Endothelial cell of umbilical vein (primary cell): ENCODE measurements around the gene LSM11. TPM values are rescaled to one million over a fixed set of nuclear protein-coding genes. Genes with fewer than 3 reads are reported as not detected.

Source experiments
- BruUV-seq: library from RNA; stranded (reverse); fragments of 400-500 nt; replicated peaks from 2 replicates; lab custom pipeline; 2021; lab: Mats Ljungman, UMichigan
- CTCF ChIA-PET: fragments of 300-600, 350-600 bp; sonication (Branson Sonifier 250); formaldehyde crosslinking; loops from one replicate; lab custom pipeline; 2021; ENCODE audit warnings: antibody characterized with exemption, inconsistent platforms; lab: Charles Lee
- POLR2A ChIA-PET: fragments of 300-600, 350-600 bp; sonication (Branson Sonifier 250); formaldehyde crosslinking; loops from one replicate; lab custom pipeline; 2021; ENCODE audit warnings: antibody characterized with exemption, inconsistent platforms; lab: Charles Lee
- DNase-seq: peaks from one replicate; pipeline ENCODE4 v3.0.0-alpha.2; 2011; ENCODE audit warnings: low read depth, low spot score
- FAIRE-seq: peaks from 2 replicates; lab custom pipeline; 2011; peaks lifted over from hg19 to GRCh38; lab: Jason Lieb, UNC
- H2AFZ ChIP-seq: 2 replicates; pipeline ENCODE4 v1.6.0; 2012; ENCODE audit warnings: low read depth, low read length, control low read depth, inconsistent platforms
- H3K27ac ChIP-seq: 2 replicates; pipeline ENCODE4 v1.5.1; 2011; ENCODE audit warnings: low read depth, mild to moderate bottlenecking, control low read depth, low read length, moderate library complexity; ENCODE audit not compliant: insufficient read depth
- H3K27me3 ChIP-seq, 2 experiments: 2 replicates each; pipeline versions ENCODE4 v1.6.0 to v1.6.1; 2011; ENCODE audit warnings: low read length in 2 of 2, mixed read lengths in 1 of 2; ENCODE audit not compliant: control insufficient read depth in 2 of 2, insufficient read depth in 2 of 2
- H3K36me3 ChIP-seq, 2 experiments: 2 replicates in 1 of 2; 3 replicates in 1 of 2; pipeline ENCODE4 v1.5.1; 2011; ENCODE audit warnings: low read length in 2 of 2, mild to moderate bottlenecking in 1 of 2, moderate library complexity in 1 of 2; ENCODE audit not compliant: control insufficient read depth in 2 of 2, insufficient read depth in 2 of 2; ENCODE audit errors: extremely low read depth in 1 of 2
- H3K4me1 ChIP-seq: 3 replicates; pipeline ENCODE4 v1.5.1; 2011; ENCODE audit warnings: mild to moderate bottlenecking, low read length; ENCODE audit not compliant: control insufficient read depth, insufficient read depth; ENCODE audit errors: extremely low read depth
- H3K4me2 ChIP-seq: 2 replicates; pipeline ENCODE4 v1.6.1; 2011; ENCODE audit warnings: low read length, control low read depth, mixed read lengths; ENCODE audit not compliant: insufficient read depth
- H3K4me3 ChIP-seq, 3 experiments: fragments of 200-600 bp in 1 of 3; sonication (generic), shearing (Covaris generic) in 1 of 3; replicated peaks in 1 of 3; 2 replicates each; pipeline ENCODE4 v1.5.1; 2011 to 2016; ENCODE audit warnings: control low read depth in 3 of 3, low read length in 3 of 3, mild to moderate bottlenecking in 2 of 3, inconsistent platforms in 1 of 3, low read depth in 1 of 3, moderate library complexity in 1 of 3; ENCODE audit not compliant: insufficient read depth in 1 of 3
- H3K79me2 ChIP-seq: 2 replicates; pipeline ENCODE4 v1.6.0; 2012; ENCODE audit warnings: low read length, inconsistent platforms; ENCODE audit not compliant: control insufficient read depth, insufficient read depth
- H3K9ac ChIP-seq: replicated peaks from 2 replicates; pipeline ENCODE3; 2011; ENCODE audit warnings: low read length, control low read depth; ENCODE audit not compliant: insufficient read depth; ENCODE audit errors: extremely low read depth
- H3K9me1 ChIP-seq: replicated peaks from 3 replicates; pipeline ENCODE4 v1.6.0; 2011; ENCODE audit warnings: mild to moderate bottlenecking, low read length; ENCODE audit not compliant: control insufficient read depth, insufficient read depth; ENCODE audit errors: extremely low read depth
- H3K9me3 ChIP-seq: replicated peaks from 2 replicates; pipeline ENCODE4 v1.5.1; 2012; ENCODE audit warnings: low read length, inconsistent platforms; ENCODE audit not compliant: control insufficient read depth, insufficient read depth
- H4K20me1 ChIP-seq: replicated peaks from 2 replicates; pipeline ENCODE3; 2011; ENCODE audit warnings: mild to moderate bottlenecking, low read length; ENCODE audit not compliant: control insufficient read depth, insufficient read depth; ENCODE audit errors: extremely low read depth
- CTCF ChIP-seq, 2 donors: IDR thresholded peaks; 1 replicate in 1 of 2; 2 replicates in 1 of 2; pipeline ENCODE4 v1.5.1; 2011; ENCODE audit warnings: low read length in 2 of 2, mild to moderate bottlenecking in 2 of 2, moderate library complexity in 2 of 2, control low read depth in 1 of 2, inconsistent platforms in 1 of 2, low read depth in 1 of 2; ENCODE audit not compliant: insufficient read depth in 1 of 2; ENCODE audit errors: extremely low read depth in 1 of 2
- EZH2 ChIP-seq: IDR thresholded peaks from 2 replicates; pipeline ENCODE4 v1.6.1; 2012; ENCODE audit warnings: borderline replicate concordance, low read depth, mild to moderate bottlenecking, moderate library complexity, low read length, inconsistent platforms; ENCODE audit not compliant: severe bottlenecking
- FOS ChIP-seq: IDR thresholded peaks from 2 replicates; pipeline ENCODE4 v1.6.1; 2011; ENCODE audit warnings: mild to moderate bottlenecking, low read length, moderate library complexity, borderline replicate concordance; ENCODE audit not compliant: insufficient read depth
- GATA2 ChIP-seq: IDR thresholded peaks from 2 replicates; pipeline ENCODE4 v1.7.0; 2011; ENCODE audit warnings: low read depth, mild to moderate bottlenecking, moderate library complexity, mixed read lengths, low read length; ENCODE audit not compliant: insufficient read length, insufficient read depth
- JUN ChIP-seq: IDR thresholded peaks from 2 replicates; pipeline ENCODE4 v1.6.1; 2011; ENCODE audit warnings: borderline replicate concordance, low read depth; ENCODE audit not compliant: insufficient read length, insufficient read depth
- MAX ChIP-seq: IDR thresholded peaks from 2 replicates; pipeline ENCODE4 v1.6.1; 2011; ENCODE audit not compliant: insufficient read depth, insufficient read length
- MYC ChIP-seq: IDR thresholded peaks from one replicate; pipeline ENCODE4 v1.6.1; 2011; ENCODE audit warnings: mild to moderate bottlenecking, low read depth, low read length
- POLR2A ChIP-seq: IDR thresholded peaks from 2 replicates; pipeline ENCODE4 v1.6.1; 2012; ENCODE audit warnings: low read depth, mild to moderate bottlenecking, control low read depth, low read length
- POLR2AphosphoS5 ChIP-seq: IDR thresholded peaks from 2 replicates; pipeline ENCODE4 v1.6.1; 2012; ENCODE audit warnings: low read depth, mild to moderate bottlenecking, control low read depth, low read length, moderate library complexity; ENCODE audit not compliant: insufficient read depth
- dilution Hi-C: fragments of 300-500 bp; cut with MboI; formaldehyde crosslinking; loops from one replicate; pipeline ENCODE4 v1.15.0; 2019; ENCODE audit warnings: low sequenced_read_pairs; ENCODE audit not compliant: extremely low pct_ligation_motif_present
- intact Hi-C: fragments of 100-400 bp; cut with micrococcal nuclease; formaldehyde crosslinking; loops from one replicate; pipeline ENCODE4 v1.10.0; 2022
- polyA plus RNA-seq, 4 experiments: library from polyadenylated mRNA; depleted of rRNA in 3 of 4; stranded (reverse) in 3 of 4; unstranded in 1 of 4; fragments of >200 nt; gene quantifications; 2 replicates each; pipeline versions ENCODE4 v1.2.1 to v1.2.3, GENCODE V29; 2011 to 2012; ENCODE audit warnings: missing spikeins in 1 of 4
- total RNA-seq: library from RNA; stranded (reverse); gene quantifications from 2 replicates; pipeline ENCODE4 v1.2.3, GENCODE V29; 2021

LSM11 gene
- total and polyA plus RNA-seq, 2 donors (not counting 3 experiments of a cell fraction or from before 2014, with no cell fraction given): 3.5 to 7.3 TPM

GRCh38 chr5:157799578-157799977 is 56.1 kb downstream of the LSM11 start:
- Histone ChIP-seq H2AFZ (no peak overlapping the region), H3K36me3 (peaks cover 0 to 7% of the 10 kb centered on the region in 2 experiments), H3K27me3 (no peaks in the 10 kb centered on the region), H3K4me1 (no peaks in the 10 kb centered on the region), H4K20me1 (no peaks in the 10 kb centered on the region), H3K9ac (no peak overlapping the region), H3K9me3 (no peaks in the 10 kb centered on the region), H3K79me2 (no peaks in the 10 kb centered on the region), H3K27ac (no peak overlapping the region), H3K9me1 (no peaks in the 10 kb centered on the region), H3K4me2 (no peak overlapping the region), H3K4me3 (no peak overlapping the region)
- DNase-seq: no peak
- intact Hi-C loops: no loop called here
- no peak for FAIRE-seq
- TF ChIP-seq FOS: no peak
- no peak for TF ChIP-seq CTCF (IDR thresholded peaks at IDR 0.05; ENCODE audit: extremely low read depth in 1 of 2, insufficient read depth in 1 of 2, low read depth in 1 of 2, low read length in 2 of 2)
- no peak for TF ChIP-seq POLR2A
- no peak for TF ChIP-seq EZH2
- BruUV-seq: no TSS peak
- ChIA-PET POLR2A (no interaction called here), CTCF (no interaction called here)
- dilution Hi-C loops: no loop called here

DNA sequence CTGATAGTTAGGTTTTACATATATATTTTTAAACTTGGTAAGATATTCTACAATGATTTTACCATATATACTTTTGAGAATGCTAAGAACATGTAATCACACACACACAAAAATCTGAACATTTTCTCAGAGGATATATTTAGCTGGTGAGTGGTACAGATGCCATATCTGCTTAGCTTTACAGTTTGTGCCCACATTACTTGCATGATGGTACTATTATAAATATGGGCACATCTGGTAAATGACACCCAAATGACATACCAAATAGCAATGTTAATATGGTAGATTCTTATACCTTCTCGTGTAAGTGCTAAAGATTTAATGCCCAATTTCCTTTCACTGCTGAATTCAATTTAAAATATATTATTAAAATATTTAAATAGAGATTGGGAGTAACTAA is 56.6 kb downstream of the LSM11 start:
- H3K79me2 ChIP-seq: no peaks in the 10 kb centered on the region
- H3K36me3 ChIP-seq: peaks cover 0 to 6% of the 10 kb centered on the region in 2 experiments
- H3K4me1 ChIP-seq: no peaks in the 10 kb centered on the region
- no TSS peak for BruUV-seq
- no peak overlapping the region for H3K4me2 ChIP-seq
- no peaks in the 10 kb centered on the region for H3K27me3 ChIP-seq
- no peak overlapping the region for H3K9ac ChIP-seq
- H3K4me3 ChIP-seq: no peak overlapping the region
- no peaks in the 10 kb centered on the region for H3K9me1 ChIP-seq
- FAIRE-seq: no peak
- POLR2A ChIA-PET: no interaction called here
- no peaks in the 10 kb centered on the region for H3K9me3 ChIP-seq
- CTCF ChIA-PET: no interaction called here
- DNase-seq: no peak
- dilution Hi-C loops (no loop called here), intact Hi-C loops (no loop called here)
- TF ChIP-seq GATA2 (no peak), MAX (no peak), POLR2AphosphoS5 (no peak), MYC (no peak), FOS (no peak), JUN (no peak), EZH2 (no peak), CTCF (IDR thresholded peaks at IDR 0.05; ENCODE audit: extremely low read depth in 1 of 2, insufficient read depth in 1 of 2, low read depth in 1 of 2, low read length in 2 of 2) (no peak), POLR2A (no peak)
- H4K20me1 ChIP-seq: no peaks in the 10 kb centered on the region
- H2AFZ ChIP-seq: no peak overlapping the region
- H3K27ac ChIP-seq: no peak overlapping the region
